SK-N-MC (cell line): ENCODE data around the gene VARS2.

ENCODE experiments used
- DNase-seq: peaks from one replicate; pipeline ENCODE4 v3.0.0-alpha.2; 2011; ENCODE audit warnings: low read depth, low spot score
- H3K27ac ChIP-seq: fragments of 200-600 bp; sonication (generic); 2 replicates; pipeline ENCODE4 v1.5.1; 2016; ENCODE audit warnings: mixed run types
- H3K36me3 ChIP-seq: fragments of 200-600 bp; sonication (generic); 2 replicates; pipeline ENCODE4 v1.6.1; 2017; ENCODE audit warnings: antibody characterized with exemption, low read length, mixed read lengths; ENCODE audit not compliant: insufficient read depth
- H3K4me3 ChIP-seq: fragments of 200-600 bp; sonication (generic); 2 replicates; pipeline ENCODE4 v1.5.1; 2016
- H3K9ac ChIP-seq: fragments of 200-600 bp; sonication (generic); 2 replicates; pipeline ENCODE4 v1.8.0; 2017; ENCODE audit warnings: mixed run types, mixed read lengths; ENCODE audit not compliant: insufficient read length
- H3K9me3 ChIP-seq: fragments of 200-600 bp; sonication (generic); 2 replicates; pipeline ENCODE4 v1.6.1; 2017; ENCODE audit warnings: low read depth, mild to moderate bottlenecking, antibody characterized with exemption, low read length, moderate library complexity, mixed read lengths
- EZH2 ChIP-seq: fragments of 200-600 bp; sonication (generic); IDR thresholded peaks from one replicate; pipeline ENCODE4 v1.6.1; 2017; ENCODE audit warnings: antibody characterized with exemption
- FOXP2 ChIP-seq: optimal IDR thresholded peaks from 2 replicates; pipeline ENCODE3; 2011; ENCODE audit warnings: mild to moderate bottlenecking, moderate library complexity; ENCODE audit not compliant: insufficient read depth; ENCODE audit errors: extremely low read length, control extremely low read depth
- POLR2AphosphoS5 ChIP-seq: IDR thresholded peaks from 2 replicates; pipeline ENCODE4 v1.6.1; 2012; ENCODE audit warnings: mild to moderate bottlenecking, low read depth, low read length, borderline replicate concordance

VARS2 gene

GRCh38 chr6:30893666-30894065, 20.4 kb upstream of the VARS2 start:
- peaks cover 49% of the 10 kb centered on the region; the same call in 1 of the 2 replicates for H3K36me3 ChIP-seq
- no peak for DNase-seq
- TF ChIP-seq POLR2AphosphoS5 = no peak
- TF ChIP-seq FOXP2 = no peak
- TF ChIP-seq EZH2 = no peak
- no peak overlapping the region for H3K9ac ChIP-seq
- H3K4me3 ChIP-seq = no peak overlapping the region
- no peaks in the 10 kb centered on the region for H3K9me3 ChIP-seq
- H3K27ac ChIP-seq = no peak overlapping the region

DNA sequence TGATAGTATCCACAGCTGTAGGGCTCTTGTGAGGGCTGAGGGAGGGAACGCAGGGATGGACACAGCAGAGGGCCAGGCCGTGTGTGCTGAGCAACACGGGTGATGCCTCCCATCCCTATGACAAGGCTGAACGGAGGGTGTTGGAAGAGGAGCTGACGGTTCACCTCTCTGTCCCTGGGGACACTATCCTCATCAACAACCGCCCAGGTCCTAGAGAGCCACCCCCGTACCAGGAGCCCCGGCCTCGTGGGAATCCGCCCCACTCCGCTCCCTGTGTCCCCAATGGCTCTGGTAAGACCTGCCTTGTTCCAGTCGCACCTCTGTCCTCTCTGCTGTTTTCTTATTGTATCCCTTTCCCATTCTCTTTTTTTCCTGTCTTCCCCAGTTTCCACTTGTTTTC, 19.7 kb upstream of the VARS2 start:
- TF ChIP-seq FOXP2 = no peak
- no peak for TF ChIP-seq POLR2AphosphoS5
- TF ChIP-seq EZH2 = no peak
- Histone ChIP-seq H3K4me3 (no peak overlapping the region), H3K36me3 (peaks cover 42% of the 10 kb centered on the region; the same call in 1 of the 2 replicates), H3K27ac (no peak overlapping the region), H3K9me3 (no peaks in the 10 kb centered on the region), H3K9ac (no peak overlapping the region)
- DNase-seq = no peak

GRCh38 chr6:30894935-30895334, 19.1 kb upstream of the VARS2 start:
- Histone ChIP-seq H3K4me3 (no peak overlapping the region), H3K9me3 (no peaks in the 10 kb centered on the region), H3K9ac (no peak overlapping the region), H3K27ac (no peak overlapping the region), H3K36me3 (peaks cover 37% of the 10 kb centered on the region; the same call in 1 of the 2 replicates)
- DNase-seq = no peak
- no peak for TF ChIP-seq EZH2
- no peak for TF ChIP-seq POLR2AphosphoS5
- no peak for TF ChIP-seq FOXP2

DNA sequence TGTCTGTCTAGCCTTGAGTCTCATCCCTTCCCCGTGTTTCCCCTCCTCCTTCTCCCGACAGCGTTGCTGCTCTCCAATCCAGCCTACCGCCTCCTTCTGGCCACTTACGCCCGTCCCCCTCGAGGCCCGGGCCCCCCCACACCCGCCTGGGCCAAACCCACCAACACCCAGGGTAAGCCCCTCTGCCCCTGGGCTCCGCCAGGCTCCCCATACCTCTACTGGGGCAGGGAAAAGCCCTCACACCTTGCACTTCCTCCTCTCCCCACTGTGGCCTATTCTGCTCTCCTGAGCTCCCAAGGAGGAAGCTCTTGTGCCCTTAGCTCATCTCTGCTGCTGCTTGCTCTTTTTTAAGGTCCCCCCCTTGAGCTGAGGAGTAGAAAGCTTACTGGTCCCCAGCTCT, 18.7 kb upstream of the VARS2 start:
- peaks cover 32% of the 10 kb centered on the region; the same call in 1 of the 2 replicates for H3K36me3 ChIP-seq
- H3K4me3 ChIP-seq = no peak overlapping the region
- TF ChIP-seq FOXP2 (no peak), EZH2 (no peak), POLR2AphosphoS5 (no peak)
- no peak overlapping the region for H3K27ac ChIP-seq
- H3K9me3 ChIP-seq = no peaks in the 10 kb centered on the region
- H3K9ac ChIP-seq = no peak overlapping the region
- DNase-seq = no peak

GRCh38 chr6:30896541-30896940, 17.5 kb upstream of the VARS2 start:
- Histone ChIP-seq H3K27ac (no peak overlapping the region), H3K36me3 (peaks cover 25% of the 10 kb centered on the region; the same call in 1 of the 2 replicates), H3K9ac (no peak overlapping the region), H3K9me3 (no peaks in the 10 kb centered on the region), H3K4me3 (no peak overlapping the region)
- no peak for DNase-seq
- TF ChIP-seq POLR2AphosphoS5 (no peak), EZH2 (no peak), FOXP2 (no peak)

GRCh38 chr6:30897882-30898281, 16.2 kb upstream of the VARS2 start:
- H3K4me3 ChIP-seq = no peak overlapping the region
- H3K9me3 ChIP-seq = no peaks in the 10 kb centered on the region
- no peak overlapping the region for H3K9ac ChIP-seq
- no peak overlapping the region for H3K27ac ChIP-seq
- TF ChIP-seq EZH2 = no peak
- TF ChIP-seq FOXP2 = no peak
- TF ChIP-seq POLR2AphosphoS5 = no peak
- peaks cover 19% of the 10 kb centered on the region; the same call in 1 of the 2 replicates for H3K36me3 ChIP-seq
- DNase-seq = no peak

DNA sequence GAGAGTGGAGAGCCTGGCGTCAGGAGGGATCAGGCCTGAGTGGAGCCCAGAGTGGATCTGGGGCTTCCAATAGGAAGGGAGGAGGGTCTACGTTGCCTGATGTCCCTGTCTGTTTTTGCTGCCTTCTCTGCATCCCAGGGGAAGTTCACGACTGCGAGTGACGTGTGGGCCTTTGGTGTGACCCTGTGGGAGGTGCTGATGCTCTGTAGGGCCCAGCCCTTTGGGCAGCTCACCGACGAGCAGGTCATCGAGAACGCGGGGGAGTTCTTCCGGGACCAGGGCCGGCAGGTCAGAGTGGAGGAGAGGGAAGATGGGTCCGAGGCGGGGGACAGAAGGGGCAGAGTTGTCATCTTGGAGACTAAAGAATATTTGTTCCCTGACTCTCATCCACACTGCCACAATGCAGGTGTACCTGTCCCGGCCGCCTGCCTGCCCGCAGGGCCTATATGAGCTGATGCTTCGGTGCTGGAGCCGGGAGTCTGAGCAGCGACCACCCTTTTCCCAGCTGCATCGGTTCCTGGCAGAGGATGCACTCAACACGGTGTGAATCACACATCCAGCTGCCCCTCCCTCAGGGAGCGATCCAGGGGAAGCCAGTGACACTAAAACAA, 15.2 kb upstream of the VARS2 start:
- no peak overlapping the region for H3K4me3 ChIP-seq
- peaks cover 19% of the 10 kb centered on the region; the same call in 1 of the 2 replicates for H3K36me3 ChIP-seq
- H3K9me3 ChIP-seq = no peaks in the 10 kb centered on the region
- no peak for TF ChIP-seq FOXP2
- TF ChIP-seq EZH2 = no peak
- no peak for TF ChIP-seq POLR2AphosphoS5
- H3K9ac ChIP-seq = no peak overlapping the region
- no peak overlapping the region for H3K27ac ChIP-seq
- no peak for DNase-seq

- Histone ChIP-seq H3K9ac (no peak overlapping the region), H3K27ac (no peak overlapping the region; the same call in 1 of the 2 replicates), H3K4me3 (no peak overlapping the region), H3K9me3 (no peaks in the 10 kb centered on the region), H3K36me3 (peaks cover 7% of the 10 kb centered on the region; the same call in 1 of the 2 replicates)
- TF ChIP-seq EZH2 = no peak
- TF ChIP-seq POLR2AphosphoS5 = no peak
- TF ChIP-seq FOXP2 = no peak
- DNase-seq = no peak
These were observed 13.1 kb upstream of the VARS2 start for GRCh38 chr6:30900863-30901417.
